ENCODE measurements around the gene MEIOB.

DNA sequence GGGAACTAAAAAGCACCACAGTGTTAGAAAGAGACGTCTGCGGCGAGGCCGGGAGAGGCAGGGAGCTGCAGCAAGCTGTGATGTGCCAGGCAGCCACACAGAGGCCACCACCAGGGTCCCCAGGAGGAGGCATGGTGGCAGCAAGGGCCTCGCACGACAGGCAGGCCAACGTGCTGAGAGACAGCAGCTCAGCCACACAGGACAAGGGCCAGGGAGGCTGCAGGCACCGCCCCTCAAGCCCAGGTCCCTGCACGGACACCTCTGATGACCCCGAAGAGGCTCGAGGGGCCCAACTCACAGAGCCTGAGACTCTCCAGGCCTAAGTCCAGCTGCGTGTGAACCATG lies 51.0 kb downstream of the MEIOB start:
- TF ChIP-seq MAX (IDR thresholded peaks at IDR 0.05) (no peak), ZBTB7A (IDR thresholded peaks at IDR 0.05; ENCODE audit: low read depth) (no peak), USF1 (IDR thresholded peaks at IDR 0.05) (no peak), TAF1 (IDR thresholded peaks at IDR 0.05; ENCODE audit: low read depth) (no peak), CEBPB (IDR thresholded peaks at IDR 0.05) (no peak), EP300 (IDR thresholded peaks at IDR 0.05; ENCODE audit: borderline replicate concordance) (no peak), FOXM1 (IDR thresholded peaks at IDR 0.05; ENCODE audit: borderline replicate concordance, low read depth) (no peak), NFIC (IDR thresholded peaks at IDR 0.05) (no peak), RAD21 (IDR thresholded peaks at IDR 0.05; ENCODE audit: low read depth) (no peak), TEAD4 (IDR thresholded peaks at IDR 0.05) (no peak), YY1 (IDR thresholded peaks at IDR 0.05; ENCODE audit: low read depth) (no peak), CREB1 (IDR thresholded peaks at IDR 0.05; ENCODE audit: low read depth) (no peak), TCF12 (IDR thresholded peaks at IDR 0.05; ENCODE audit: low read depth) (no peak)
- TF ChIP-seq, protein P1, sequence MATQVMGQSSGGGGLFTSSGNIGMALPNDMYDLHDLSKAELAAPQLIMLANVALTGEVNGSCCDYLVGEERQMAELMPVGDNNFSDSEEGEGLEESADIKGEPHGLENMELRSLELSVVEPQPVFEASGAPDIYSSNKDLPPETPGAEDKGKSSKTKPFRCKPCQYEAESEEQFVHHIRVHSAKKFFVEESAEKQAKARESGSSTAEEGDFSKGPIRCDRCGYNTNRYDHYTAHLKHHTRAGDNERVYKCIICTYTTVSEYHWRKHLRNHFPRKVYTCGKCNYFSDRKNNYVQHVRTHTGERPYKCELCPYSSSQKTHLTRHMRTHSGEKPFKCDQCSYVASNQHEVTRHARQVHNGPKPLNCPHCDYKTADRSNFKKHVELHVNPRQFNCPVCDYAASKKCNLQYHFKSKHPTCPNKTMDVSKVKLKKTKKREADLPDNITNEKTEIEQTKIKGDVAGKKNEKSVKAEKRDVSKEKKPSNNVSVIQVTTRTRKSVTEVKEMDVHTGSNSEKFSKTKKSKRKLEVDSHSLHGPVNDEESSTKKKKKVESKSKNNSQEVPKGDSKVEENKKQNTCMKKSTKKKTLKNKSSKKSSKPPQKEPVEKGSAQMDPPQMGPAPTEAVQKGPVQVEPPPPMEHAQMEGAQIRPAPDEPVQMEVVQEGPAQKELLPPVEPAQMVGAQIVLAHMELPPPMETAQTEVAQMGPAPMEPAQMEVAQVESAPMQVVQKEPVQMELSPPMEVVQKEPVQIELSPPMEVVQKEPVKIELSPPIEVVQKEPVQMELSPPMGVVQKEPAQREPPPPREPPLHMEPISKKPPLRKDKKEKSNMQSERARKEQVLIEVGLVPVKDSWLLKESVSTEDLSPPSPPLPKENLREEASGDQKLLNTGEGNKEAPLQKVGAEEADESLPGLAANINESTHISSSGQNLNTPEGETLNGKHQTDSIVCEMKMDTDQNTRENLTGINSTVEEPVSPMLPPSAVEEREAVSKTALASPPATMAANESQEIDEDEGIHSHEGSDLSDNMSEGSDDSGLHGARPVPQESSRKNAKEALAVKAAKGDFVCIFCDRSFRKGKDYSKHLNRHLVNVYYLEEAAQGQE (IDR thresholded peaks at IDR 0.05; ENCODE audit: low read depth): no peak

Data from Ishikawa (cell line).